T-helper 2 cell (primary cell): ENCODE data around the gene FBXW9.
"Not testable (repeated sequence)": the region's sequence is repeated elsewhere in the genome, so short reads cannot be mapped to it uniquely, and the experiment has no call there.

ENCODE experiments used
- DNase-seq, 5 experiments: peaks; one replicate each; pipeline versions ENCODE4 v3.0.0 to v3.0.0-alpha.2; 2012 to 2022

FBXW9 gene

GRCh38 chr19:12715102-12715501 lies 18.7 kb upstream of the FBXW9 start:
- no peak for DNase-seq

- not testable (repeated sequence) for DNase-seq
These were observed 16.9 kb upstream of the FBXW9 start for GRCh38 chr19:12713304-12713703.

- not testable (repeated sequence) for DNase-seq
These were observed 15.6 kb upstream of the FBXW9 start for GRCh38 chr19:12712077-12712476.

GRCh38 chr19:12711187-12711586 lies 14.8 kb upstream of the FBXW9 start:
- no peak for DNase-seq

- no peak for DNase-seq
These were observed 12.2 kb upstream of the FBXW9 start for GRCh38 chr19:12708641-12709040.

- DNase-seq, result no peak
These were observed 9.9 kb upstream of the FBXW9 start for GRCh38 chr19:12706332-12706718.

- no peak for DNase-seq
These were observed 9.4 kb upstream of the FBXW9 start for GRCh38 chr19:12705654-12706331.

GRCh38 chr19:12705169-12705568 lies 8.7 kb upstream of the FBXW9 start:
- no peak for DNase-seq

- peak in 1 of 5 experiments; percentile 33 for DNase-seq
These were observed 6.6 kb upstream of the FBXW9 start for GRCh38 chr19:12703046-12703445.

- DNase-seq, result no peak
These were observed 5.3 kb upstream of the FBXW9 start for GRCh38 chr19:12701596-12702282.

GRCh38 chr19:12698138-12698537 lies 1.7 kb upstream of the FBXW9 start:
- DNase-seq, result no peak

GRCh38 chr19:12697425-12697824 lies 994 bp upstream of the FBXW9 start:
- not testable (repeated sequence) for DNase-seq

- DNase-seq, result peak in 1 of 5 experiments; percentile 25
These were observed 450 bp downstream of the FBXW9 start for GRCh38 chr19:12695997-12696365.

GRCh38 chr19:12695514-12695913 lies 917 bp downstream of the FBXW9 start:
- DNase-seq, result no peak

- DNase-seq, result no peak
These were observed 1.3 kb downstream of the FBXW9 start for GRCh38 chr19:12695096-12695495.

- DNase-seq, result no peak
These were observed 1.8 kb downstream of the FBXW9 start for GRCh38 chr19:12694641-12695040.

GRCh38 chr19:12692960-12693359 lies 3.5 kb downstream of the FBXW9 start:
- DNase-seq, result no peak

- DNase-seq, result no peak
These were observed 6.7 kb downstream of the FBXW9 start for GRCh38 chr19:12689581-12690216.

GRCh38 chr19:12689012-12689411 lies 7.4 kb downstream of the FBXW9 start:
- no peak for DNase-seq

- DNase-seq, result no peak
These were observed 8.8 kb downstream of the FBXW9 start, which contains the start of gene GNG14 for GRCh38 chr19:12687496-12688196. TSS of gene GNG14 (plus strand) at chr19:12687998. CDS start at chr19:12688049, 51 bp downstream.

GRCh38 chr19:12685831-12686230 lies 10.6 kb downstream of the FBXW9 start:
- no peak for DNase-seq

GRCh38 chr19:12681074-12681987 lies 15.1 kb downstream of the FBXW9 start, which contains the start of gene DHPS:
TSS of gene DHPS (minus strand) at chr19:12681880. CDS start at chr19:12681766, 114 bp downstream.
- DNase-seq, result peak; percentile 64 to 99 (median 87)
